ENCODE measurements around the gene BCL6B.
"Not testable (repeated sequence)": the region's sequence is repeated elsewhere in the genome, so short reads cannot be mapped to it uniquely, and the experiment has no call there.

BCL6B gene

DNA sequence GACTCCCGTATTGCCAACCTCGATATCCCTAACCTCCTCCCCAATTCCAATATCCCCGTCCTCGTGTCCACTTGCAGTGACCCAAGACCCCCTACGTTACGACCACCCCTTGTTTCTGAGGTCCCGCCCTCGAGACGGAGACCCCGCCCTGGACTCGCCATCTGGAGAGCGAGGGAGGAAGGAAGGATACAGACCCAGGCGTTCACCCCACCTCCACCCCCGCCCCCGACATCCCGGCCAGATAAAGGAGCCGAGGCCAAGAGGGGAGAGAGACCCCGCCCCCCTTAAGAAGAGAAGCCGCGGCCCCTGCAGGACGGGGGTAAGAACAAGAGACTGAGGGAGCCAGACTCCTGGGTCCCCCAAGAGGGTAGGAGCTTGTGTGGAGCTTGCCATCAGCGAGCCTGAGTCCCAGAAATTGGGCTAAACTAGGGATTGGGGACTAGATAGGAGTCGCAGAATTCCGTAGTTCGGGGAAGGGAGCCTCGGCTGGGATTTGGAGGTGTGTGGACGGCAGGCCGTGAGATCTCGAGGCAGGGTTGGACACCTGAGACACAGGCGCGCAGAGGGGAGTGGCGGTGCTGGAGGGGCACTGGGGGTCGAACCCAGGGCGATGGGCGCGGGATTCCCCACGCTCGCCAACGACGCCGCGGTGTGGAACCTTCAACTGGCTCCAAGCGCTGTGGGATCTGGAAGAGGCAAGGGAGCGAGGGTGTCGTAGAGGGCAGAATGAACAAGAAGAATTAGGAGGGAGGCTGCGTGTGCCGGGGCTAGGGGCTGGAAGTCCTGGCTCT, at the start of gene BCL6B:
BCL6B (plus strand) TSS at position 270 of the 791 bp plus-strand sequence. CDS start 622 bp downstream, outside the sequence.
- DNase-seq (ENCODE audit: low read depth in 2 of 2) = no peak

GRCh38 chr17:6979440-6979839, 43.4 kb upstream of the BCL6B start:
- DNase-seq (ENCODE audit: low read depth in 2 of 2) = not testable (repeated sequence)

GRCh38 chr17:6981426-6981825, 41.4 kb upstream of the BCL6B start:
- DNase-seq (ENCODE audit: low read depth in 2 of 2) = no peak

- no peak for DNase-seq (ENCODE audit: low read depth in 2 of 2)
These were observed 37.6 kb upstream of the BCL6B start for GRCh38 chr17:6985266-6985665.

- no peak for DNase-seq (ENCODE audit: low read depth in 2 of 2)
These were observed 36.2 kb upstream of the BCL6B start for GRCh38 chr17:6986676-6987075.

- DNase-seq (ENCODE audit: low read depth in 2 of 2) = no peak
These were observed 33.1 kb upstream of the BCL6B start for GRCh38 chr17:6989779-6990178.

DNA sequence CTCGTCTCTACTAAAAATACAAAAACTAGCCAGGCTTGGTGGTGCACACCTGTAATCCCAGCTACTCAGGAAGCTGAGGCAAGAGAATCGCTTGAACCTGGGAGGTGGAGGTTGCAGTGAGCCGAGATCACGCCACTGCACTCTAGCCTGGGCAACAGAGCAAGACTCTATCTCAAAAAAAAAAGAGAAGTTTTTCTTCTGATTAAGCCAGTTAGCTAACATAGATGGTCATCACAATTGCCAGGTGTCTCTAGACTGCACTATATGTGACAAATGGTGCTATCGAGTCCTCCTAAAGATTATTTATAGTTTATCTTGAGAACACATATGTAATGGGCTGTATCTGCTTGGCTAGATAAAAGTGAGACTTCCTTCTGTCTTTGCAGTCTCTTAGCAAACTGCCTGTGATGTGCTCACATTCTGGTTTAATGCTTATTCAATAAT, 29.2 kb upstream of the BCL6B start:
- not testable (repeated sequence) for DNase-seq (ENCODE audit: low read depth in 2 of 2)

GRCh38 chr17:6994118-6994598, 28.7 kb upstream of the BCL6B start:
- no peak for DNase-seq (ENCODE audit: low read depth in 2 of 2)

DNA sequence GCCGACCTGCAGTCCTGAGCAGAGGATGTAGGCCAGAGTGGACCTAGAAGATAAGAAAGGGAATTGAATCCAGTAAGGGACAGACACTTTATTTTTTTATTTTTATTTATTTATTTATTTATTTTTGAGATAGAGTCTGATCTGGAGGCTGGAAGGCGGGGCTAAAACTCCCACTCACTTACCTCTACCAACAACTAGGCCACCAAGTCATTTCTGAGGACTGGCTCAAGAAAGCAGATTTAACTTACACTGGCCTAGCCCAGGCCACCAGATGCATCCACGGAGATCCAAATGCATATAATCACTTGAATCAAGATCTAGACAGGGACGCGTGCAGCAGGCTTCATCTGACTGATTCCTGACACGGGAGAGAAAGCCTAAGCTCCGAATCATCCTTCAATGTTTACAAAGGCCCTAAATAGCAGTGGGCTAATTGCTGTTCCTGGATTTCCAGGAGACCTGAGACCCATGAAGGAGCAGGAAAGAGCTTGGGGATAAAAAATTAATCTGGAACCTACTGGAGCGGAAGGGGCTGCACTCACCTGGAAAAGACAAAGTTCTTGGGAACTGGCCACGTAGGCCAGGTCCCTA, 28.1 kb upstream of the BCL6B start:
- no peak for DNase-seq (ENCODE audit: low read depth in 2 of 2)

- DNase-seq (ENCODE audit: low read depth in 2 of 2) = no peak
These were observed 27.2 kb upstream of the BCL6B start, which contains the start of gene ALOX12 for GRCh38 chr17:6995500-6996255. TSS of gene ALOX12 (plus strand) at chr17:6996049. CDS start at chr17:6996118, 69 bp downstream.

DNA sequence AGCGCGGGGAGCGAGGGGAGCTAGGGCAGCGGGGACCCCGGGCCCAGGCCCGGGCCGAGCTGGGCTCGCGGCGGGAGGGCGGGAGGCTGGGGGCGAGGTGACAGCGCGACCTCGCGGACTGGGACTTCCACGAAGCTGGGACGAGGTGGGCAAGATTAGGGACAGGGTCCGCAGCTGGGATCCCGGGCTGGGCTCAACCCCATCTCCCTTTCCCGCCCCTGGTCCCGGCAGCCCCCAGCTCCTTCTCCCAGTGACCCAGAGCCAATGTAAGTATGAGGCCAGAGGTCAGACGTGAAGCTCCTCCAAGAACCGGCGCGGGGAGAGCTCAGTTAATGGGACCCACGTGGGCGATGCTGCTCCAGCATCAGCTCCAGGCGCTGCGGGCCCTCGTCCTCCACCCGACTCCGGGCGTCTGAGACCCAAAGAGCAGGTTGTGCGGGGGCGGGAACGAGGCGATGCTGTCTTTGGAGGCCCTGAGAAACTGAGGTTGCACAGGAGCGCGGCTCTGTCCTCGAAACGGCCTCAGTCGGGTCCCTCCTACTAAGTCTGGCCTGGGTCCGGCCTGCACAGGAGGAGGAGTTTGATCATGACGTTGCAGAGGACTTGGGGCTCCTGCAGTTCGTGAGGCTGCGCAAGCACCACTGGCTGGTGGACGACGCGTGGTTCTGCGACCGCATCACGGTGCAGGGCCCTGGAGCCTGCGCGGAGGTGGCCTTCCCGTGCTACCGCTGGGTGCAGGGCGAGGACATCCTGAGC, 26.4 kb upstream of the BCL6B start:
- DNase-seq (ENCODE audit: low read depth in 2 of 2) = no peak

DNA sequence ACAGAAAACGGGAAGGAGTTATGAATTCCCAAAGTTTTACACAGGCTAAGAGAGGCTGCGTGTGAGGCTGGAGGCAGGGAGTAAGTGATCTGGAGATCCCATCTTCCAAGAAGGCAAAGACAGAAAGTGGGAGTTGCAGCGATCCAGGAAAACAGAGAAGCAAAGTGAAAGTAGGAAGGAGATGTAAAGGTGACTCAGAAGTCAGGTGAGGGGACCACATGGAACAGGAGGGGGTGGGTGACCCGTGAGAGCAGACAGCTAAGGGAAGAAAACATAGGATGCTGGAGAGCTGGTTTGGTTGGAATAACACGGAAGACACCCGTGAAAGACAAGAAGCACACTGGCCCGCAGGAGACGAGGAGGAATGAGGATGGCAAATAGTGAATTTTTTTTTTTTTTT, 25.7 kb upstream of the BCL6B start:
- DNase-seq (ENCODE audit: low read depth in 2 of 2) = no peak

GRCh38 chr17:6998855-6999508, 23.9 kb upstream of the BCL6B start:
- DNase-seq (ENCODE audit: low read depth in 2 of 2) = no peak

DNA sequence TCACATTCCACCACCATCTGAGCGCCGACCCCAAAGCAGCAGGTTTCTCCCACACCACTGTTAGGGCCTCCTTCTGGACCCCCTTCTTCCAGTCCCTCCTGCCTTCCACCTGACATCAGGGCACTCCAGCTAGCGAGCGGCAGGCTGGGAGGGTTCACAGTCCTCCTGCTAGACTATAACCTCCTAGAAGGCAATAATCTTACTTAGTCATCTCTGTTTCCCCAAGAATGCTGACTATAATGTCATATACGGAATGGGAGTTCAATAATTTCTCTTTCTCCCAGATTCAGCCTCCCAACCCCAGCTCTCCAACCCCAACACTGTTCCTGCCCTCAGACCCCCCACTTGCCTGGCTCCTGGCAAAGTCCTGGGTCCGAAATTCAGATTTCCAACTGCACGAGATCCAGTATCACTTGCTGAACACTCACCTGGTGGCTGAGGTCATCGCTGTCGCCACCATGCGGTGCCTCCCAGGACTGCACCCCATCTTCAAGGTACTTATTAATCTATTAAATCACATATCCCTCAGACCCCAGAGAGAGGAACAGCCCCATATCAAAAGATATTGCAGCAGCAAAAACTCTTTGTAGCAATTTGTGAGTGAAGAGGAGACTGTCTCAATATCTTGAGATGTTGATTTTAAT, 21.4 kb upstream of the BCL6B start:
- DNase-seq (ENCODE audit: low read depth in 2 of 2) = no peak

- DNase-seq (ENCODE audit: low read depth in 2 of 2) = no peak
These were observed 20.4 kb upstream of the BCL6B start for GRCh38 chr17:7002288-7003047.

- DNase-seq (ENCODE audit: low read depth in 2 of 2) = no peak
These were observed 19.1 kb upstream of the BCL6B start for GRCh38 chr17:7003745-7004144.

GRCh38 chr17:7004398-7005253, 18.2 kb upstream of the BCL6B start:
- peak in 1 of 2 donors; percentile 49 for DNase-seq (ENCODE audit: low read depth in 2 of 2)

DNA sequence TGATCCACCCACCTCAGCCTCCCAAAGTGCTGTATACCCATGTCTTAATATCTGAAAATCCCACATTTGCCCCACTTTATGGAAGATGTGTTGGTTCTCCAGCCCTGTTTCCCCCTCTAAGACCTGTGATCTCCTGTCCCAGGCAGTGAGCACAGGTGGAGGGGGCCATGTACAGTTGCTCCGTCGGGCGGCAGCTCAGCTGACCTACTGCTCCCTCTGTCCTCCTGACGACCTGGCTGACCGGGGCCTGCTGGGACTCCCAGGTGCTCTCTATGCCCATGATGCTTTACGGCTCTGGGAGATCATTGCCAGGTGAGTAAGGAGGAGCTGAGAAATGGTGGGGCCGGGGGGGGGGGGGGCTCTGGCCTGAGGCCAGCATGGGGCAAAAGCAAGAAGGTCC, 17.1 kb upstream of the BCL6B start:
- no peak for DNase-seq (ENCODE audit: low read depth in 2 of 2)

DNA sequence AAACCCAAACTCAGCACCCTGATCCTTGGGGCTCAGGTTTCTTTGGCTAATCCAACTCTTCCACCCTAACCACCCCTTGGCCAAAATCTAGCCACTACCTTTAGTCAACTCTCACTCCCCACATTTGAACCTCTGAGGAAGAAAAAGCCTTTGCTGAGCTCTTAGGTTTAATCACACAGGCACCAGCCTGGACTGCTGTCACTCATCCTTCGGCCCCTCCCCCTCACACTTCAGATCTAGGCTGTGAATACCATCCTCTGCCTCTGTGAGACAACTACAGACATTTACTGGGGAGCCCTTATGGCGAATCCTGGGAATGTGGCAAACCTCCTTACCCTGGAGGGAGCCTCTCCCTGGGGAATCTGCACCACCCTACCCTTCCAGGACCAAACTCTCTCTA, 15.7 kb upstream of the BCL6B start:
- DNase-seq (ENCODE audit: low read depth in 2 of 2) = no peak
